Measurements from ENCODE around the gene IVL.

IVL gene, protein sequence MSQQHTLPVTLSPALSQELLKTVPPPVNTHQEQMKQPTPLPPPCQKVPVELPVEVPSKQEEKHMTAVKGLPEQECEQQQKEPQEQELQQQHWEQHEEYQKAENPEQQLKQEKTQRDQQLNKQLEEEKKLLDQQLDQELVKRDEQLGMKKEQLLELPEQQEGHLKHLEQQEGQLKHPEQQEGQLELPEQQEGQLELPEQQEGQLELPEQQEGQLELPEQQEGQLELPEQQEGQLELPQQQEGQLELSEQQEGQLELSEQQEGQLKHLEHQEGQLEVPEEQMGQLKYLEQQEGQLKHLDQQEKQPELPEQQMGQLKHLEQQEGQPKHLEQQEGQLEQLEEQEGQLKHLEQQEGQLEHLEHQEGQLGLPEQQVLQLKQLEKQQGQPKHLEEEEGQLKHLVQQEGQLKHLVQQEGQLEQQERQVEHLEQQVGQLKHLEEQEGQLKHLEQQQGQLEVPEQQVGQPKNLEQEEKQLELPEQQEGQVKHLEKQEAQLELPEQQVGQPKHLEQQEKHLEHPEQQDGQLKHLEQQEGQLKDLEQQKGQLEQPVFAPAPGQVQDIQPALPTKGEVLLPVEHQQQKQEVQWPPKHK

DNA sequence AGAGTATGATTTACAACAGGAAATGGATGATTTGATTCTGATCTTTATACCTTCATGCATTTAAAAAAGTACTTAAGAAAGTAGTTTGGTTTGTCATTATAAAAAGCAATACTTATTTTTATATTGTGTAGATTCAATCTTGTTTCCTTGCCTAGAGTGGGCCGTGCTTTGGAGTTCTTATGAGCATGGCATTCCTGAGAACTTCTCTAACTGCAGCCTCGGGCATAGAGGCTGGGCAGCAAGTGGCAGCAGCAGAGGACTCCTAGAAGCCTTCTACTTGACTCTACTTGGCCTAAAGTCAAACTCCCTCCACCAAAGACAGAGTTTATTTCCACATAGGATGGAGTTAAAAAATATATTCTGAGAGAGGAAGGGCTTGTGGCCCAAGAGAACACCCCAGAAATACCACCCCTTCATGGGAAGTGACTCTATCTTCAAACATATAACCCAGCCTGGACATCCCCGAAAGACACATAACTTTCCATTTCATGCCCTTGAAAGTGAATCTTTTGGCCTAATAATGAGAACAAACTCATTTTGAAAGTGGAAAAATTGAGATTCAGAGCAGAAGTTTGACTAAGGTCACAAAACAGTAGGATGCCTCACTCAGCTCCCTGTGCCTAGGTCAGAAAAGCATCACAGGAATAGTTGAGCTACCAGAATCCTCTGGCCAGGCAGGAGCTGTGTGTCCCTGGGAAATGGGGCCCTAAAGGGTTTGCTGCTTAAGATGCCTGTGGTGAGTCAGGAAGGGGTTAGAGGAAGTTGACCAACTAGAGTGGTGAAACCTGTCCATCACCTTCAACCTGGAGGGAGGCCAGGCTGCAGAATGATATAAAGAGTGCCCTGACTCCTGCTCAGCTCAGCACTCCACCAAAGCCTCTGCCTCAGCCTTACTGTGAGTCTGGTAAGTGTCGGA is at the start of gene IVL:
Gene IVL, plus strand, starts transcription at position 861 of the 916 bp plus-strand sequence. CDS start 1,252 bp downstream, outside the sequence.
- peak; percentile 22 for DNase-seq

DNA sequence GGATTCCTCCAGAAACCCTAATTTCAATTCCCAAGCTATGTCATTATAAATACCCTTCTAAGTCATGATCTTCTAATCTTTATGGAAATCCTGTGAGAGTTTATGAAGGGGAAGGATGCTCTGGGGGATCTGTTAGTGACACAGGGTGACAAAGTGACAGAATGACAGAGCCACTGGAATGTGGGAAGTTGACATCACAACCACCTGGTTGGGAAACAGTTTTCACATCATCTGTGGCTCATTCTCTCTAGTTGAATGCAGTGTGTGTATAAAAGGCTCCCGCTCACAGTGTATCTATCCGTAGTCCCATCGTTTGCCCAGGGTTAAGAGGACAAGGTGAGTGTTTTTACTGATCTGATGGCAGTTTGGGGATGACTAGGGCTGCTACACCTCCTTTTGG is 48.6 kb upstream of the IVL start, which contains the start of gene LCE7A:
Gene LCE7A, plus strand, starts transcription at position 301 of the 400 bp plus-strand sequence. CDS start 702 bp downstream, outside the sequence.
- no peak for DNase-seq

DNA sequence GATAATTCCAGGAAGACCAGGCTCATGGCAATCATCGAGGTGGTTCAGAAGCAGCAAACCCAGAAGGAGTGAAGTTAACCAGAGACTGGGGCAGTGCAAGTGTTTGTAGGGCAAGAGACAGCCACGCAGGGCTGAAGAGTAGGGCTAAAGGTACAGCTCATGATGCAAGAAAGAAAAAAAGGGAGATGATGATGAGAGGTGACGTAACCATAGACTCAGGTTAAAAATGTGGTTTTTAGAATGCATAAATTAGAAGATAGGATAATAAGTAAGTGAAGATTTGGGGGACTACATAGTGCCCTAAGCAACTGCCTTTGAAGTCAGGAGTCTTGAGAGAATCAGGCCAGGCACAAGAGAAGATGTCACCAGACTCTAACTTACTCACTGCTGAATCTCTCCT is 48.2 kb upstream of the IVL start:
- no peak for DNase-seq

DNA sequence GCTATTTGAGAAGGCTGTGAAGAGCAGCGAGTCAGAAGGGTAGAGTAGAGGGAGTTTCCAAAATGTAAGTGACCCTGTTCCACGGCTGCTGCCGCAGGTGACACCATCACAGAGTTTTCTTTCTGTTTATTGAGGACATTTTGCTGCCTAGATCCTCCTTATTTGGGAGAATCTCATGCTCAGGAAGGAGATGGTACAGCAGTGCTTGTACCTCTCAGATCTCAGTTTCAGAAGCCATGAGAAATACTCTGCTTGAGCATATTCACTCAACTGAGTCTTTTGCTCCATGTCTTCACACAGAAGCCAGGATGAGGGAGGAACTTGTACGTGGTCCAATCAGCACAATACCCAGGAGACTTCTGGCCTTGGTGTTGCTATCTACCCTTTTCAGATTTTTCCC is 47.0 kb upstream of the IVL start:
- no peak for DNase-seq

GRCh38 chr1:152864443-152864842 is 43.9 kb upstream of the IVL start:
- no peak for DNase-seq

- no peak for DNase-seq
Observed at GRCh38 chr1:152866321-152866720, 42.0 kb upstream of the IVL start.

GRCh38 chr1:152869808-152870419 is 38.4 kb upstream of the IVL start:
- peak; percentile 76 for DNase-seq

DNA sequence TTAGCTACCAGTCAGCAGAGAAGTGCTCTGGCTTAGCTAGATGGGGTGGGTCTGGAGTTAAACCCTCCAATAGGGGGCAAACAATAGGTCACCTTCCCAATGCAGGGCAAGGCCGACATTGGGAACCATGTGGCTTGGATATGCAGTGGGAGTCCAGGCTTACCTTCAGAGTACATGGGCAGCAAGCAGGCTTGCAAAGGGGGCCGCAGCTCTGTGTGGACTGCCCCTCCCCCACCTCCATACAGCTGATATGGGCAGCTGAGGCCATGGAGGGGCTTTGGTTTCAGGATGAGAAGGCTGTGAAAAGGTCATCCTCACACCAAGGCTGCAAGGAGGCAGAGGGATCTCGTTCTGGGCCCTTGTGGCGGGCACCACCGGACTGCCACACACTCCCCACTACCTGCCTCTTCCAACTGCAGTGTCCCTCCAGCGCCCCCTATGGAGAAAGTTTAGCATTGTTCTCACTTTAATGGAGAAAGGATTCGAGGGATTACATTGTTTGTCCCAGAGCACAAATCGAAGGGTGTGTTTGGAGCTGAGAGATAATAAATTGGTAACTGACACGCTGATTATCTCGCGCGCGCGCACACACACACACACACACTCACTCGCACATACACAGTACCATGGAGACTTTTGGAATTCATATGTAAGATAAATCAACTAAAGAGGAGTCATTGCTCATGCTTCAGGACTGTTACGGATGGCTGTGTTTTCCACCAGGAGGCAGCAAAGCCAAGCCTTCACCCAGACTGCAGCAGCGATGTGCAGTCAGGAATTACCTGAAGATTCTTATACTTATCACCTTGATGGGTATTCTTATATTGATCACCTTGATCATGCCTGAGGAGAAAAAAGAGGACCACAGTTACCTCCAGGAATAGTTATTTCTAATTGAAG is 37.3 kb upstream of the IVL start:
- DNase-seq: peak; percentile 41

- DNase-seq: no peak
Observed at GRCh38 chr1:152871731-152872126, 36.6 kb upstream of the IVL start.

DNA sequence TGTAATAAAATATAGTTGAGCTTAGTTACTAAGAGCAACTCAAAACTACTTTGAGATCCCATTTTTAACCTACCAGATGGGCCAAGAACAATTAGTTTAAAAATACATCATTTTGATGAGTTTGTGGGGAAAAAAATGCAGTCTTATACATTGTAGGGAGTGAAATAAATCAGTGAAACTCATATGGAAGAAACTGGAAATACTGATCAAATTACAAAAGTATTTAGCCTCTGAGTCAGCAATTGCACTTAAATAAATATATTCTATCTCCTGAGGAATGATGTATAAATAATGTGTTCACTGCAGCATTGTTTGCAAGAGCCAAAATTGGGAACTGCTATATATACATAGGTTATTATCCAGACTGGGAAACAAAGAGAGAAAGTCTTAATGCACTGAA is 34.9 kb upstream of the IVL start:
- no peak for DNase-seq

DNA sequence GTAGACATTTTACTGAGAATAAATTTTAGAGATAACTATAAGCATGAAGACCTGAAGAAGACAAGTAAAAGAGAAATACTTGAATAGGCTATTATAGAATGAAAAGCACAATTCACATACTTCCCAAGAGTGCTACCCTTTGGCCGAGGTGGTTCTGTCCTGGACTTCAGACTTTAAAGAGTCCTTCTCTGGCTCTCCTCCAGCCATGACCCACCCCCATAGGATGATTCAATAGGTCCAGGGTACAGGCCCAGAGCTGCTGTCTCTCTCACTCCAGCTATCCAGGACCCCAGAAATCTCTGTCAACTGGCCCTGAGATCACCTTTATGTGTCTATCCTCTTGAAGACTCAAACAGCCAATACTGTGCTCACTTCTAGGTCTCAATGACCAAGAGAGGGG is 31.5 kb upstream of the IVL start:
- DNase-seq: no peak

DNA sequence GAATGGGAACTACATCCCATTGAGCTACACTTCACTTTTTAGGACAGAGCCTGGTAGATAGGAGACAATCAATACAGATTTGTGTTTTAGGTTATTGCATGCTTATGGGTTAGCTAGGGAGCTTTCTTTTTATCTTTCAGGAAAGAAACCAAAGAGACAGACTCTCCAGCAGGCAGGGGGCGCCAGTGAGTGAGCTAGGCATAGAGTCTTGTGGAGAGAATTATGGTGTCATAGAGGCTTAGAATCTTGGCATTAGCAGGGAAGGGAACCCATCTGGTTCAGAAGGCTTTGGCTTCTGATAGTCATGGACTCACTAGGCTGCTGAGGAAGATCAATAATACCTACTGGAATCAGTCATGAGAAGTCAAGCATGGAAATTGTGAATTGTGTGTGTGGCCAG is 30.3 kb upstream of the IVL start, which contains the start of gene SMCP:
Gene SMCP, plus strand, starts transcription at position 281 of the 400 bp plus-strand sequence. CDS start 6,101 bp downstream, outside the sequence.
- DNase-seq: peak; percentile 46

DNA sequence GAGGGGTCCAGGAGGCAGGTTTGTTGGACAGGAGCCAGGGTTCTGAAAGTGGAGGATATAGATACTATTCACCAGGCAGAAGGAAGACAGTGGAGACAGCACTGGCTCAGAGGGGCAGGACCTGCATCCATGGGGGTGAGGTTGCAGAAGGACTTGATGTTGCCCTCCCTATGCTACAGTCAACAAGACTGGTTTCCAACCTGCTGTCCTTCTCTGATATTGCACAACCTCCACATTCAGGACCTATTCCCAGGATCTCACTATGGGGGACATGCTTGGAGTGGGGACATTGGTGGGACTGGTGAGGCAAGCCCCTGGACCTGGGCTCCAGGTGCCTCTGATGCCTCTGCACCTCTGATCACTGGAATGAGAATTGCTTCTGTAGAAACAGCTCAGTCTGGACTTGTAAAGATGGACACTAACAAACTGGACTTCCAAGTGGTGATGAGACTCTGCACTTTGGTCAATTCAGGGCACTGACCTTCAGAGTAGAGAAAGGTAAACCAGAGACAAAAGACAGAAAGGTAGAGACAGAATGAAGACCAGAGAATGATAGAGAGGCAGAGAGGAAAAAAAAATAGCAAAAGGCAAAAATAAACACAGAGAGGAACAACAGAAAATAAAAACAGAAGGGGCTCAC is 28.7 kb upstream of the IVL start:
- DNase-seq: no peak

GRCh38 chr1:152880316-152880715 is 28.0 kb upstream of the IVL start:
- no peak for DNase-seq

DNA sequence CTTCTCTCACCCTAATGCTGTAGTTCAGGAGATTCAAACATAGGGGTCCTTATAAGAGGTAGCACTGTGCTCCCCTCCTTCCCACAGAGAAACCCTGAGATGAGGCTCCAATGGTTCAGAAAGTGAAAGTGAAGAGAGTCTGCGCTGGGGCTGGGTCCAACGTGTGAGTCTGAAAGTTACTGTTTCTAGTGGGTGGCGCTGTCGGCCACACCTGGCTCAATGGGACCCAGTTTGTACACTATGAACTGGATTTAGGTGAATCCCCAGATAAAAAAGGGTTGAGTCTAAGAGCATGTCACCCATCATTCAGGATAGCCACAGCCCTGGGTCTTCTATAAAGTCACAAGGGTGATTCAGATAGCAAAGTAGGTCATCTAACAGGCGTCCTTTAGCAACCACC is 27.4 kb upstream of the IVL start:
- DNase-seq: peak; percentile 10

GRCh38 chr1:152884085-152884484 is 24.3 kb upstream of the IVL start:
- no peak for DNase-seq

GRCh38 chr1:152884506-152884905 is 23.8 kb upstream of the IVL start:
- no peak for DNase-seq

GRCh38 chr1:152884966-152885624 is 23.3 kb upstream of the IVL start:
- DNase-seq: no peak

DNA sequence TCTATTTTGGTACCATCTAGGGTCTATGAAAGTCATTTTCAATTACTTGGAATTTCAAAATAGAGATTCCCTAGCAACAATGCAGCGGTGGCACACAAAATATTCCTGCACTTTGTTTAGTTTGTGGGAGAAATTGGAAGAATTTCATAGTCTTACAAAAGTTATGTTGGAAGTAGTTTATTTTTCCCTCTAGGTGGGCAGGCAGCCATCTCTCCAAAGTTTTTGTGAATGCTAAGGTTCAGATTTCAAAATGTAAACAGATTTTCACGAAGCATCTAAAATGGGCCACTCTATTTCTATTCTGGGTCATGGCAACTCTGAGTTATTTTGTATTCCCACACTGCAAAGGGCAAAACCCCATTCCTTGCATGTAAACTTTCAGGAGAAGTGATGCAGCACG is 22.3 kb upstream of the IVL start:
- DNase-seq: no peak

- DNase-seq: no peak
Observed at GRCh38 chr1:152886758-152887409, 21.5 kb upstream of the IVL start.
